ENCODE measurements around the gene COQ9. TPM values are rescaled to one million over a fixed set of nuclear protein-coding genes. Genes with fewer than 3 reads are reported as not detected.

Gene COQ9
- total RNA-seq, 2 experiments from 2014 or later, result 39.8 to 41.1 TPM

DNA sequence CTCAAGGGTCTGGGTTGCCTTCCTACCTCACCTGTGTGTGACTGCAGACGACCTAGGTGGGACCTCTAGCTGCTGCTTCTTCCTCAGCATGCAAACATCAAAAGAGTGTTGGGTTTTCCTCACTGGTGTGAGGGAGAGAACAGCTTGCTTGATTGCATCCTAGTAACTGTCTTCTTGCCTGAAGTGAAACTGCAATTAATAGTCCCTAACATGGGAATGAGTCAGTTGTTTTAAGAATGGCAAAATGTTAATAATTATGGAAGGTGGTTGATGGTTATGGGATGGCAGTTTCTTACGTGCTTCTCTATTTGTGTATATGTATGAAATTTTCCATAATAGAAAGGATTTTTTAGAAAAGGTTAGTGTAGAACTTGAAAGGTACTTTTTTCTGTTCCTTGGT is 21.1 kb downstream of the COQ9 start:
- Mint-ChIP-seq H3K27me3 (no peaks in the 10 kb centered on the region), H3K4me1 (peaks cover 28% of the 10 kb centered on the region), H3K4me3 (no peak overlapping the region), H3K9me3 (no peaks in the 10 kb centered on the region), H3K27ac (no peak overlapping the region), H3K36me3 (ENCODE audit: low read depth) (peaks cover 47% of the 10 kb centered on the region)
- POLR2A ChIA-PET, result no interaction called here
- DNase-seq, result no peak
- CTCF ChIA-PET, result interaction anchor here (0.9 kb wide), 1 partner anchor 14 kb away, joined by 3 read pairs; no protein-coding TSS in a partner anchor

DNA sequence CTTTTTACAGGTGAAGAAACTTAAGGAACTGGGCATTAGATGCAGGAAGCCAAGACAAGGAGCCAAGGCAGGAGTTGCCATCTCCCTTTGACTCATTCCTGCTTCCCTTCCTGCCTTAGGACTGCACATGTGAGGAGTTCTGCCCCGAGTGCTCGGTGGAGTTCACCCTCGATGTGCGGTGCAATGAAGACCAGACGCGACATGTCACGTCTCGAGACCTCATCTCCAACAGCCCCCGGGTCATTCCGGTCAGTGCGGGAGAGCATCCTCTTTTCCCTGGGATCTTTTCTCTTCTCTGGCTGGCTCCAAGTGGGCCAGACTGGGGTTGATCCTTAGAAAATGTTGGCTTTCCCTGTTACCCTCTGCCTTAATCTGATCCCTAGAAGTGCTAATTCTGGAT is 21.8 kb downstream of the COQ9 start:
- Mint-ChIP-seq H3K4me1 (peaks cover 21% of the 10 kb centered on the region), H3K27ac (no peak overlapping the region), H3K36me3 (ENCODE audit: low read depth) (peaks cover 43% of the 10 kb centered on the region)

DNA sequence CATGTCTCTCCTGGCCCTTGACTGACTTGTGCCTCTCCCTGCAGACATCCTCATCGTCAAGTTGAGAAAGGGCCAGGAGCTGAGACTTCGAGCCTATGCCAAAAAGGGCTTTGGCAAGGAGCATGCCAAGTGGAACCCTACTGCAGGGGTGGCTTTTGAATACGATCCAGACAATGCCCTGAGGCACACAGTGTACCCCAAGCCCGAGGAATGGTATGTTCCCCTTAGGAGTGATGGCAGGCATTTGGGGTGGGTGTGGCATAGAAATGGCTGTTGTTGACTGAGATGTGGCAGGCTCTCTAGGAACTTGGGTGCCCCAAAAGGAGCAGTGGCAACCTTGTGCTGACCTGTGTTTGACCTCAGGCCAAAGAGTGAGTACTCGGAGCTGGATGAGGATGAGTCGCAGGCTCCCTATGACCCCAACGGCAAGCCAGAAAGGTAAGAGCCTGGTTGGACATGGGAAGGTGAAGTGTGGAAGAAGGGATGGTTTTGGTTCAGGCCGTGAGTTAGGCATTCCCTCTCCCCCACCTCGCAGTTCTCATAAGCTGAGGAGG is 22.7 kb downstream of the COQ9 start:
- DNase-seq, result no peak
- Mint-ChIP-seq H3K4me1 (peaks cover 15% of the 10 kb centered on the region), H3K27ac (no peak overlapping the region), H3K4me3 (no peak overlapping the region), H3K9me3 (no peaks in the 10 kb centered on the region), H3K36me3 (ENCODE audit: low read depth) (peaks cover 37% of the 10 kb centered on the region), H3K27me3 (no peaks in the 10 kb centered on the region)
- ChIA-PET CTCF (no interaction called here), POLR2A (no interaction called here)

More for the DNA sequence above, 21.8 kb downstream of the COQ9 start:
- POLR2A ChIA-PET, result no interaction called here
- Mint-ChIP-seq H3K9me3 (no peaks in the 10 kb centered on the region), H3K27me3 (no peaks in the 10 kb centered on the region), H3K4me3 (no peak overlapping the region)
- DNase-seq, result no peak
- CTCF ChIA-PET, result no interaction called here

DNA sequence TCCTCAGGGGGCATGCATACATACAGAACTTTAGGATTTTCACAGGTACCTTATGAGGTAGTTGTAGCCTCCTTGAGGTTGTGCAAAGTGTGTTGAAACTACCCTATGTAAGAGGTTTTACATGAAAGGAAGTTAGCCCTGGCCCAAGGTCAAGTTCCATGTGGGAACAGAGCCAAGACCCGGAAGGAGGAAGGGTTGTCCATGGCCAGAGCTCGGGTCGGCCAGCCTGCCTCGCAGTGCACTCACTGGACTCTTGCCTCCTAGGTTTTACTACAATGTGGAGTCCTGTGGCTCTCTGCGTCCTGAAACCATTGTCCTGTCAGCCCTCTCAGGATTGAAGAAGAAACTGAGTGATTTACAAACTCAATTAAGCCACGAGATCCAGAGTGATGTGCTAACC is 23.4 kb downstream of the COQ9 start:
- CTCF ChIA-PET, result interaction anchor here (0.7 to 1.6 kb wide), 3 partner anchors 9 to 23 kb away, joined by 3 to 5 read pairs (median 4); partner anchors contain the start of genes CIAPIN1 and COQ9

DNA sequence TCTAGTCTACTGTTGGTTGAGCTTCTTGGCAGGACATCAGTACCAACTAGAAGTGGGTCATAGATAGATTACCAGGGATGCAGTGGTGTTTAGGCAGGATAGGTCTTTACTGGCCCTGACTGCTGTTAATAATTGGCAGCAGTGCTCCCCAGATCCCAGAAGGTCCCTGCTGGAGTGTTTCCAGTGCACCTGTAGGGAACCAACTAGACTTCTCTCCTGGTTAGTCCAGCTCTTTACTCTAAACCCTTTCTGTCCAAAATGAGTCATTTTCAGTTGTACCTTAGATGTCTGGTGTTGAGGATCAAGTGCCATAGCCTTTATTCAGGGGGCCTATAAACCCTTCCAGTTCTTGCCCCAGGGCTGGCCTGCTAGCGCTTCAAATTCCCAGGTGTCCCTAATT is 23.9 kb downstream of the COQ9 start:
- H3K27ac Mint-ChIP-seq, result no peak overlapping the region
- no peak for DNase-seq
- peaks cover 20% of the 10 kb centered on the region for H3K4me1 Mint-ChIP-seq
- peaks cover 31% of the 10 kb centered on the region for H3K36me3 Mint-ChIP-seq (ENCODE audit: low read depth)
- no peak overlapping the region for H3K4me3 Mint-ChIP-seq
- H3K9me3 Mint-ChIP-seq, result no peaks in the 10 kb centered on the region
- H3K27me3 Mint-ChIP-seq, result no peaks in the 10 kb centered on the region
- CTCF ChIA-PET, result interaction anchor here (0.7 to 1.6 kb wide), 3 partner anchors 10 to 24 kb away, joined by 3 to 5 read pairs (median 4); partner anchors contain the start of genes CIAPIN1 and COQ9
- POLR2A ChIA-PET, result interaction anchor here (0.5 kb wide), 1 partner anchor 26 kb away, joined by 3 read pairs; no protein-coding TSS in a partner anchor

More for the DNA sequence above, 23.4 kb downstream of the COQ9 start:
- no peak overlapping the region for H3K4me3 Mint-ChIP-seq
- no peak for DNase-seq
- no peaks in the 10 kb centered on the region for H3K9me3 Mint-ChIP-seq
- H3K27ac Mint-ChIP-seq, result no peak overlapping the region
- H3K36me3 Mint-ChIP-seq (ENCODE audit: low read depth), result peaks cover 33% of the 10 kb centered on the region
- H3K4me1 Mint-ChIP-seq, result peaks cover 15% of the 10 kb centered on the region
- no peaks in the 10 kb centered on the region for H3K27me3 Mint-ChIP-seq
- POLR2A ChIA-PET, result interaction anchor here (0.5 kb wide), 1 partner anchor 26 kb away, joined by 3 read pairs; no protein-coding TSS in a partner anchor

DNA sequence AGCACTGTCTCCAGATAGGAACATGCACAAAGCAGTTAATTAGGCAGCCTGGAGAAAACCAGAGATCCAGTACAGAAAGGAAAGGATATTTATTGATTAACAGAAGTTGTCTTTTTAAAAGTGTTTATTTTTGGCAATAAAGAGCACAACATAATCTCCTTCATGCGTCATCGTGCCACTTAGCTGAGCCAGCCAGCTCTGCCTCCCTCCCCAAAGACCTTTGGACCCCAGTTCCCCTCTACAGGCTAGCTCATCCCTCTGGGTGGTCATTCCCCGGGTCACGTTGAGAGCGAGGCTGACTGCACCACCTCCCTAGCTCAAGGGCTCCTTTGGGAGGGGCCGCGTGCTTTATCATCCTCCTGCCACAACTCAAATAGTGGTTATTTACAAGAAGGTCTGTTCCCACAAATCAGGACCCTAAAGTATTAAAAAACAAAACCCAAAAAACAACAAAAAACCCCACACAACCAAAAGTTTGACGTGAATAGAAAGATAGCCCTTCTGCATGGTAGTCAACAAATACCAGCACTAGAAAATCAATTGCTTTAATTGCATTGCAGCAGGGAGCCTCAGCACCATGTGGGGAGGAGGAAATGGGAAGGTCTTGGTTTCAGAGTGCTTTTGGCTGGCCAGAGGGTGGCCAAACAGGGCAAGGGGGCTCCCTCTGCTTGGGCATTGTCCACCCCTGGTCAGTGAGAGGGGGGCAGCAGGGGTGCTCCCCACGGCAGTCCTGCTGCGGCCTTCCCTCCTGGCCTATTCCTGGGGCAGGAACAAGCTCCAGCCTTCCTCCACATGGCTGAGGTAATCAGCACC is 24.8 kb downstream of the COQ9 start:
- no peak for DNase-seq
- Mint-ChIP-seq H3K27ac (no peak overlapping the region), H3K27me3 (no peaks in the 10 kb centered on the region), H3K4me3 (no peak overlapping the region), H3K9me3 (no peaks in the 10 kb centered on the region), H3K36me3 (ENCODE audit: low read depth) (peaks cover 31% of the 10 kb centered on the region), H3K4me1 (peaks cover 24% of the 10 kb centered on the region)
- ChIA-PET POLR2A (no interaction called here), CTCF (interaction anchor here (1.3 to 1.6 kb wide), 2 partner anchors 9 to 25 kb away, joined by 3 to 5 read pairs; partner anchors contain the start of genes CIAPIN1 and COQ9)

DNA sequence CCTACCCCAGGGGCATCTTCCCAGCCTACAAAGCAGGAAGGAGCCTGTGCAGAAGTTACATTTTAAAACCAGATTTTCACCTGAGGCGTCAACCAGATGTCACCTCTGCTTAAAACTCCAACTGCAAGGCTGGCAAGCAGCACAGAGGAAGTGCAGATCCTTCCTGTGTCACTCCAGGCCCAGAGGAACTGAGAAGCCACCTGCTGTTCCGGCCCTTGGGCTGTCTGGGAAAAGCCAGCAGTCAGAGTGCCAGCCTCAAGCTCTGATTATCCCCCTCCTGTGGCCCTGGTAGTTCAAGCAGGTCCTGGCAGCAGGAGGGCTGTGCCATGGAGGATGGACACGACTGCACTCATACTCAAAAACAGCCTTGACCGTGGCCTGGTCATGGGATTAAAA is 25.4 kb downstream of the COQ9 start:
- H3K27me3 Mint-ChIP-seq, result no peaks in the 10 kb centered on the region
- POLR2A ChIA-PET, result no interaction called here
- no peak for DNase-seq
- H3K36me3 Mint-ChIP-seq (ENCODE audit: low read depth), result peaks cover 30% of the 10 kb centered on the region
- H3K4me3 Mint-ChIP-seq, result no peak overlapping the region
- H3K9me3 Mint-ChIP-seq, result no peaks in the 10 kb centered on the region
- CTCF ChIA-PET, result interaction anchor here (1.3 kb wide), 1 partner anchor 9 kb away, joined by 3 read pairs; no protein-coding TSS in a partner anchor
- peaks cover 24% of the 10 kb centered on the region for H3K4me1 Mint-ChIP-seq
- H3K27ac Mint-ChIP-seq, result no peak overlapping the region

DNA sequence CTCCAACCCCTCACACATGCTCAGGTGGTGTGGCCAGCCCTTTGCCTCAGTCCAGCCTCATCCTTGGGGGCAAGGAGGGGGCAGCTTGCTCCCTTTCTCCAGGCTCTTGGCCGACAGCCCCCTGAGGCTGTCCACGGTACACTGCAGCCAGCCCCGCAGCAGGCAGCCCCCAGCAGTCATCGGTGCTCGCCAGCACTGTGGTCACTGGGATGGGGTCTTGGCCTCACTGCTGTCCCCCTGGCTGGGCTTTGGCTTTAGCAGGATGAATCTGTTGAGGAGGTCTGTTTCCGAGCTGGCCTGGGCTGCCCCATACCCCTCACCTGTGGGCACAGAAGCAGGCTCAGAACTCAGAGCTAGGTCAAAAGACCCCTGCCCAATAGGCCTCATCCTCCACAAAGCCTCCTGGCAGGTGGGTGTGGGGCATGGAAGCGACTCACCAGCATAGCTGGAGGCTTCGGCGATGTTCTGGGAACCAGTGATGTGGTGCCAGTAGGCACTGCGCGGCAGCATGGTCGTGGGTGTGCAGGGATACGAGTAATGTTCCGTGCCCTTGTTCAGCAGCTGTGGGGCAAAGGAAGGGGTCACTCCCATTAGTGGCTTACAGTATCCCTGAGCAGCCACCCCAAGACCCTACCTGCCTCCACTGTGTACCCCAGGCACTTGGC is 26.0 kb downstream of the COQ9 start:
- H3K27me3 Mint-ChIP-seq, result no peaks in the 10 kb centered on the region
- no peak overlapping the region for H3K27ac Mint-ChIP-seq
- H3K4me3 Mint-ChIP-seq, result no peak overlapping the region
- POLR2A ChIA-PET, result no interaction called here
- peaks cover 24% of the 10 kb centered on the region for H3K4me1 Mint-ChIP-seq
- CTCF ChIA-PET, result interaction anchor here (1.3 kb wide), 1 partner anchor 8 kb away, joined by 3 read pairs; no protein-coding TSS in a partner anchor
- no peaks in the 10 kb centered on the region for H3K9me3 Mint-ChIP-seq
- H3K36me3 Mint-ChIP-seq (ENCODE audit: low read depth), result peaks cover 27% of the 10 kb centered on the region
- no peak for DNase-seq

DNA sequence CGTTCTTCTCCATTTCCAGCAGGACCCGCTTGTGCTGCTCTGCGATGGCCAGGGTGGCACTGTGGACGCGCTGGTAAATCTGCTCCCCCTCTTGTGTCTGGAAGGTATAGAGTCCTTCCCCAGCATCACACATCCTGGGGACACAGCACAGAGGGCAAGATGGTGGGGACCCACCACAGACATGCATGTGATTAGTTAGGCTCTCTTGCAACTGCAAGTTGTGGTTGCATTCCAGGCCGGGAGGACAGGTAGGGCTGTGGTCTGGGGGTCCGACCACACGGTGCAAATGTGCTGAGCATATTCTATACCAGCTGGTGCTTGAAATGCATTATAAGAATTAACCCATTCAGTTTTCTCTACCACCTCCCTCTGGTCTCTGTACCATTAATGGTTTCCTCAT is 26.6 kb downstream of the COQ9 start:
- no peak for DNase-seq
- POLR2A ChIA-PET, result no interaction called here
- H3K4me1 Mint-ChIP-seq, result peaks cover 24% of the 10 kb centered on the region
- H3K27ac Mint-ChIP-seq, result peak overlapping the region; percentile 38
- no peaks in the 10 kb centered on the region for H3K9me3 Mint-ChIP-seq
- H3K27me3 Mint-ChIP-seq, result no peaks in the 10 kb centered on the region
- CTCF ChIA-PET, result interaction anchor here (1.9 kb wide), 1 partner anchor 12 kb away, joined by 20 read pairs; the partner anchor contains the start of gene POLR2C
- H3K36me3 Mint-ChIP-seq (ENCODE audit: low read depth), result peaks cover 21% of the 10 kb centered on the region
- H3K4me3 Mint-ChIP-seq, result no peak overlapping the region

DNA sequence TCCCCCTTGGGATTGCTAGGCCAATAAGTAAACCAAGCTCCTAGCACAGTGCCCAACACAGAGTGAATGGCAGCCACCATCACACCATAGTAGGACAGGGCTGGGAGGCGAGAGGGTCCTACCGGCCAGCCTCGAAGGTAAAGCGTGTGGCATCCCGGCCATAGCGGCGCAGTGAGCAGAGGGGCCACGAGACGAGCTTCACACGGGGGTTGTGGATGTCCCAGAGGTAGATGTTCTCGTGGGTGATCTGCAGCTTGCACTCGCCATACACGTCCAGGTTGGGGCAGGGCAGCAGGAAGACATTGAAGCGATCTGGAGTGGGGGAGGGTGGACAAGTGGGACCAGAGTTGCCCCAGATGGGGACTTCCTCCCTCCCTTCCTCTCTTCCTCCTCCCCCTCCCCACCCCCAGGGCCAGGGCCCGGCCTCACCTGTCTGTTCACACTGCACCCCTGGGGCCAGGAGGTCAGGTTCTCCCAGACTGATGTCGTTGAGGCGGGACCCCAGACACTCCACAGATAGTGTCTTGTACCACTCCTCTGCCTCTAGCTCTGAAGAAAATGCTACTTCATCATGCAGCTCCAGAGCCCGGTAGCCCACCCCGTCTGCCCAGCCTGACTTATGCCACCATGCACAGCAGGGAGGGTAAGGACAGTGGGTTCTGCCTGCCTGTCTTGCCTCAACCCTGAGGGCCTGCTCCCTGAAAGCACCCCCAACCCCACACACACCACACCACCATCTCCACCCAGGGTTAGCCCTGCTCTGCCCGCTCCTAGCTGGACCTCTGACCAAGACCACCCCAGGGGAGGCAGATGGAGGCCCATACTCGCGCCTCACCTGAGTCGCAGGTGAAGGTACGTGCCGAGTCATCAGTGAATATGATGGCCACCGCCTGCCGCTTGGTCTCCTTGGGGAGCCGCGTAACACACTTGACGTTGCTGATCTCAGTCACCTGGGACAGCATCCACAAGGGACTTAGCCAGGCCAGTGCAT is 27.7 kb downstream of the COQ9 start:
- ChIA-PET CTCF (interaction anchor here (0.6 to 2.1 kb wide), 6 partner anchors 11 to 58 kb away, joined by 3 to 20 read pairs (median 4); partner anchors contain the start of genes DOK4 and POLR2C), POLR2A (no interaction called here)
- H3K9me3 Mint-ChIP-seq, result no peaks in the 10 kb centered on the region
- H3K36me3 Mint-ChIP-seq (ENCODE audit: low read depth), result peaks cover 16% of the 10 kb centered on the region
- peak overlapping the region; percentile 13 for H3K27ac Mint-ChIP-seq
- DNase-seq, result no peak
- H3K27me3 Mint-ChIP-seq, result no peaks in the 10 kb centered on the region
- H3K4me3 Mint-ChIP-seq, result no peak overlapping the region
- H3K4me1 Mint-ChIP-seq, result peaks cover 24% of the 10 kb centered on the region

DNA sequence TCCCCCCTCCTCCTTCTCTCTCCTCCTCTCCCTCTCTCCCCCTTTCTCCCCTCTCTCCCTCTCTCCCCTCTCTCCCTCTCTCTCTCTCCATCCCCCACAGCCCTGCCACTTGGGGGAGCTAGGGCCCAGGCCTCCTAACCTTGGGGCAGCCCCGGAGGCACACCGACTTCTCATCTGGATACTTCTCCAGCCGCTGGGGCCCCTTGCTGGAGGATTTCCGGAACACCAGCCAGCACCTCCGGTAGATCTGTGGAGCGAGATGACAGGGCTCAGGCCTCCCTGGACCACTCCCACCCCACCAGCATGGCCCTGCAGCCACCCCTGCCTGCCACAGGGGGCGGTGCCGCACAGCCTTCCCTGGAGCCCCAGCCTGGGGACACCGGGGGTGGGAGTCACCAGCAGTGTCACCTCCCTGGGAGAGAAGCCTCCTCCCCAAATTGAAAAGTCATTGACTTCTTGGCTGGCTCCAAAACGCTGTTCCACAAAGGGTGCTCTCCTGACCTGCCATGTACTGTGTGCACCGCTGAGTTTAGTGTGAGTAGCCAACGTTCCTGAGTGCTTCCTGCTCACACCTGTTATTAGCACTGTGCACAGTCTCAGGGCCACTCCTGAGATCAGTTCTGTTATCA is 28.5 kb downstream of the COQ9 start:
- DNase-seq, result peak; percentile 85
- Mint-ChIP-seq H3K4me1 (peaks cover 24% of the 10 kb centered on the region), H3K4me3 (no peak overlapping the region), H3K27me3 (no peaks in the 10 kb centered on the region), H3K9me3 (no peaks in the 10 kb centered on the region), H3K36me3 (ENCODE audit: low read depth) (peaks cover 10% of the 10 kb centered on the region), H3K27ac (peak overlapping the region; percentile 20)
- POLR2A ChIA-PET, result no interaction called here
- CTCF ChIA-PET, result interaction anchor here (0.6 to 2.1 kb wide), 8 partner anchors 10 to 59 kb away, joined by 3 to 20 read pairs (median 4); partner anchors contain the start of genes DOK4 and POLR2C

Measured in activated CD4-positive, alpha-beta T cell treated with anti-CD3 and anti-CD28 coated beads, Interleukin-2, amount 10 ng/mL, durations not matched to agents 7 days and 5 days (primary cell).